Suprapubic skin (tissue), 4 donors: Measurements from ENCODE around the gene CXCL11. TPM values are rescaled to one million over a fixed set of nuclear protein-coding genes. Genes with fewer than 3 reads are reported as not detected.
"Not testable (repeated sequence)": the region's sequence is repeated elsewhere in the genome, so short reads cannot be mapped to it uniquely, and the experiment has no call there.

Experiments used
- DNase-seq, 2 donors: peaks; one replicate each; pipeline ENCODE4 v3.0.0-alpha.2; 2019; ENCODE audit warnings: low spot score in 2 of 2
- H3K27ac ChIP-seq: fragments of 200-600 bp; sonication (generic); one replicate; pipeline ENCODE4 v1.5.1; 2019
- H3K27me3 ChIP-seq: fragments of 200-600 bp; sonication (generic); one replicate; pipeline ENCODE4 v1.5.1; 2019
- H3K36me3 ChIP-seq: fragments of 200-600 bp; sonication (generic); one replicate; pipeline ENCODE4 v1.5.1; 2019
- H3K4me1 ChIP-seq: fragments of 200-600 bp; sonication (generic); one replicate; pipeline ENCODE4 v1.5.1; 2019
- H3K4me3 ChIP-seq: fragments of 200-600 bp; sonication (generic); one replicate; pipeline ENCODE4 v1.5.1; 2019; ENCODE audit warnings: mild to moderate bottlenecking
- H3K9me3 ChIP-seq: fragments of 200-600 bp; sonication (generic); one replicate; pipeline ENCODE4 v1.5.1; 2019
- CTCF ChIP-seq, 2 donors: fragments of 200-600 bp in 1 of 2; fragments of 450-650 bp in 1 of 2; sonication (generic) in 1 of 2; IDR thresholded peaks; one replicate each; pipeline ENCODE4 v1.5.1; 2016 to 2019; ENCODE audit warnings: antibody characterized with exemption in 2 of 2, mild to moderate bottlenecking in 1 of 2, moderate library complexity in 1 of 2
- EP300 ChIP-seq: sonication (generic); formaldehyde crosslinking; IDR thresholded peaks from one replicate; pipeline ENCODE4 v1.6.1; 2017; ENCODE audit warnings: antibody characterized with exemption
- POLR2A ChIP-seq, 2 donors: fragments of 450-650 bp; IDR thresholded peaks; one replicate each; pipeline ENCODE4 v1.6.1; 2017; ENCODE audit warnings: antibody characterized with exemption in 2 of 2, mild to moderate bottlenecking in 2 of 2, moderate library complexity in 2 of 2
- POLR2AphosphoS5 ChIP-seq, 3 donors: sonication (generic); formaldehyde crosslinking; IDR thresholded peaks; one replicate each; pipeline ENCODE4 v1.6.1; 2017; ENCODE audit warnings: antibody characterized with exemption in 3 of 3
- WGBS: methylation state at CpG from one replicate; pipeline ENCODE4 v1.1.5; 2018; 5-methylcytosine and 5-hydroxymethylcytosine counted together
- total RNA-seq, 4 donors: library from RNA; depleted of rRNA; stranded (reverse); fragments of >200 nt; gene quantifications; one replicate each; pipeline ENCODE4 v1.1.0, GENCODE V29; 2016

The CXCL11 gene
- total RNA-seq, 4 donors from 2014 or later: 0.72 TPM; not detected in 3

GRCh38 chr4:76000279-76000678 is 35.6 kb downstream of the CXCL11 start:
- Histone ChIP-seq H3K9me3 (no peaks in the 10 kb centered on the region), H3K27me3 (no peaks in the 10 kb centered on the region), H3K27ac (no peak overlapping the region), H3K4me1 (no peaks in the 10 kb centered on the region), H3K4me3 (no peak overlapping the region), H3K36me3 (no peaks in the 10 kb centered on the region)
- 90% methylated on average over 1 of the region's 1 CpG for WGBS
- TF ChIP-seq CTCF (IDR thresholded peaks at IDR 0.05): no peak
- no peak for TF ChIP-seq POLR2AphosphoS5 (IDR thresholded peaks at IDR 0.05)
- no peak for TF ChIP-seq EP300
- TF ChIP-seq POLR2A (IDR thresholded peaks at IDR 0.05): no peak
- no peak for DNase-seq

GRCh38 chr4:75998525-75999147 is 37.2 kb downstream of the CXCL11 start:
- H3K27ac ChIP-seq, H3K9me3 ChIP-seq, H3K27me3 ChIP-seq, H3K4me3 ChIP-seq, H3K4me1 ChIP-seq, H3K36me3 ChIP-seq, DNase-seq: not testable (repeated sequence)
- 67% methylated on average over 2 of the region's 2 CpGs for WGBS

- Histone ChIP-seq H3K27ac (no peak overlapping the region), H3K9me3 (no peaks in the 10 kb centered on the region), H3K4me3 (no peak overlapping the region), H3K36me3 (no peaks in the 10 kb centered on the region), H3K27me3 (no peaks in the 10 kb centered on the region), H3K4me1 (no peaks in the 10 kb centered on the region)
- WGBS: 77% methylated on average over 2 of the region's 2 CpGs
- DNase-seq: no peak
- TF ChIP-seq POLR2A (IDR thresholded peaks at IDR 0.05) (no peak), EP300 (no peak), POLR2AphosphoS5 (IDR thresholded peaks at IDR 0.05) (no peak), CTCF (IDR thresholded peaks at IDR 0.05) (no peak)
These were observed 37.9 kb downstream of the CXCL11 start for GRCh38 chr4:75997946-75998345.

GRCh38 chr4:75997081-75997480 is 38.8 kb downstream of the CXCL11 start:
- DNase-seq: no peak
- H3K4me1 ChIP-seq: no peaks in the 10 kb centered on the region
- H3K9me3 ChIP-seq: no peaks in the 10 kb centered on the region
- H3K27me3 ChIP-seq: no peaks in the 10 kb centered on the region
- TF ChIP-seq POLR2A (IDR thresholded peaks at IDR 0.05) (no peak), POLR2AphosphoS5 (IDR thresholded peaks at IDR 0.05) (no peak), EP300 (no peak), CTCF (IDR thresholded peaks at IDR 0.05) (no peak)
- H3K36me3 ChIP-seq: no peaks in the 10 kb centered on the region
- H3K27ac ChIP-seq: no peak overlapping the region
- WGBS: 67% methylated on average over 1 of the region's 1 CpG
- H3K4me3 ChIP-seq: no peak overlapping the region

- no peak for TF ChIP-seq POLR2AphosphoS5 (IDR thresholded peaks at IDR 0.05)
- TF ChIP-seq CTCF (IDR thresholded peaks at IDR 0.05): peak; percentile 36 to 48
- Histone ChIP-seq H3K27me3 (no peaks in the 10 kb centered on the region), H3K4me1 (peaks cover 4% of the 10 kb centered on the region), H3K27ac (no peak overlapping the region), H3K9me3 (no peaks in the 10 kb centered on the region), H3K4me3 (no peak overlapping the region), H3K36me3 (no peaks in the 10 kb centered on the region)
- WGBS: 6% methylated on average over 5 of the region's 5 CpGs
- no peak for DNase-seq
These were observed 40.1 kb downstream of the CXCL11 start for GRCh38 chr4:75995727-75996126.

GRCh38 chr4:75992462-75992861 is 43.4 kb downstream of the CXCL11 start:
- Histone ChIP-seq H3K27me3 (no peaks in the 10 kb centered on the region), H3K9me3 (no peaks in the 10 kb centered on the region), H3K27ac (no peak overlapping the region), H3K36me3 (no peaks in the 10 kb centered on the region), H3K4me3 (no peak overlapping the region), H3K4me1 (peaks cover 26% of the 10 kb centered on the region)
- 80% methylated on average over 1 of the region's 1 CpG for WGBS
- no peak for TF ChIP-seq POLR2A (IDR thresholded peaks at IDR 0.05)
- TF ChIP-seq POLR2AphosphoS5 (IDR thresholded peaks at IDR 0.05): no peak
- no peak for TF ChIP-seq CTCF (IDR thresholded peaks at IDR 0.05)
- TF ChIP-seq EP300: no peak
- no peak for DNase-seq
